HG03439 (cell line): ENCODE measurements around the gene TAL2.
A peak's percentile ranks its signal among the peaks of the same experiment; 100 is the strongest.

ENCODE experiments used
- ATAC-seq: cut with Tn5 transposase; IDR thresholded peaks from one replicate; pipeline ENCODE4 v1.9.1; 2021; ENCODE audit warnings: mild to moderate bottlenecking, moderate library complexity; ENCODE audit not compliant: unreplicated experiment

The TAL2 gene

DNA sequence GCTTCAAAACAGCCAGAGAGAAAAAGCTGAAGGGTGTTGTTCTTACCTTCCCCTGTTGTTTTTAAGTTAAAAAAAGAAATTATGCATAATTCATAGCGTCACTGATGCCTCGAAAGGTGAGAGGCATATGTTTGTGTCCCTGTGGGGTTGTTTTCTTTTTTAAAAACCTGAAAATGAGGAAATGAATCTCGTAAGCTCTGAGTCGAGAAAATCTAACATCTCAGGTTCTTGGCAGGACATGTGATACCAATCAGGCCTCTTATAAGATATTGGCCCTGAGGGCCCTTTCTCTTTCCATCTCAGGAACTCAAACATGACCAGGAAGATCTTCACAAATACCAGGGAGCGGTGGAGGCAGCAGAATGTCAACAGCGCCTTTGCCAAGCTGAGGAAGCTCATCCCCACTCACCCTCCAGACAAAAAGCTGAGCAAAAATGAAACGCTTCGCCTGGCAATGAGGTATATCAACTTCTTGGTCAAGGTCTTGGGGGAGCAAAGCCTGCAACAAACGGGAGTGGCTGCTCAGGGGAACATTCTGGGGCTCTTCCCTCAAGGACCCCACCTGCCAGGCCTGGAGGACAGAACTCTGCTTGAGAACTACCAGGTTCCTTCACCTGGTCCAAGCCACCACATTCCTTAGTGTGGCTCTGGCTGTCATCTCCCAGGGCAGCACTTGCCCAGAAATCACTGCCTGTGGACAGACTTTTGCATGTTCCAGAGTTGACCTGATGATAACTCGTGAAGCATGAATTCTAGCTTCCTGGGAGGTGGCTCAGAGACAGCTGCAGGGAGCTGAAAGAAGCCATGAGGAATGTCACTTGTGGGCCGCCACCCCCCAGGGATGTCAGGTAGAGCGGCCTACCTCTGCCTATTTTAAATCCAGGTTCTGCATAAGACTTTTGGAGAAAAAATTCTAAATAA lies at the start of gene TAL2:
TSS of gene TAL2 (plus strand) at position 274 of the 921 bp plus-strand sequence. CDS start at position 314, 40 bp downstream.
- ATAC-seq: peak; percentile 86

GRCh38 chr9:105621001-105621400 lies 41.3 kb upstream of the TAL2 start:
- no peak for ATAC-seq

- ATAC-seq: no peak
Observed at GRCh38 chr9:105625088-105625487, 37.2 kb upstream of the TAL2 start.

GRCh38 chr9:105632807-105633206 lies 29.4 kb upstream of the TAL2 start:
- ATAC-seq: no peak

- ATAC-seq: no peak
Observed at GRCh38 chr9:105633411-105633810, 28.8 kb upstream of the TAL2 start.

- ATAC-seq: no peak
Observed at GRCh38 chr9:105636331-105636730, 25.9 kb upstream of the TAL2 start.

DNA sequence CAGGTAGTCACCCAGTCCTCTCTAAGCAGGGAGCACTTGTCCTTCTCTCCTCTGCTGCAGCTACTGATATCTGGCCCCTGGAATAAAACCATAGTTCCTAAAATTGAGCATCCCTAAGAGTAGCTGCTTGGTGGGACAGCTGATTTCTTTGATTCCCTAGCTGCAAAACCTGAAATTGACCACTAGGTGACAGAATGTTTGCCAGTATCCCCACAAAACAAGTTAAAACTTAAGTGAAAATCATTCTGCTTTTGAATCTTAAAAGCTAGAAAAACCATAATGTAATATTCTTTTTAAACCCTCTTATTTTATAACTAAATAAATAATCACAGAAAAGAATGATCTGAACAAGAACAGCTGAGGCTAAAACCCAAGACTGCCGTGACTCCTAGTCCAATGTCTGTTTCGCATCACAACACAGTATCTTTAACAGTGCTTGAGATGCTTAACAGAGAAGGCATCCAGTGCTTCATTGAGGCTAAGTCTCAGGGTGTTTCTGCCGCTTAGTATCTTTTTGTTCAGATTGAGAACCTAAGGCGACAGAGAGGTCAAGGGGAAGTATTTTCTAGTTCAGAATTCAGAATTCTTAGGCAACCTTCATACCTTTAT lies 24.4 kb upstream of the TAL2 start:
- ATAC-seq: no peak

GRCh38 chr9:105639936-105640335 lies 22.3 kb upstream of the TAL2 start:
- no peak for ATAC-seq

GRCh38 chr9:105643795-105644194 lies 18.5 kb upstream of the TAL2 start:
- no peak for ATAC-seq

- ATAC-seq: no peak
Observed at GRCh38 chr9:105646879-105647594, 15.2 kb upstream of the TAL2 start.

GRCh38 chr9:105647595-105648349 lies 14.5 kb upstream of the TAL2 start:
- ATAC-seq: no peak

DNA sequence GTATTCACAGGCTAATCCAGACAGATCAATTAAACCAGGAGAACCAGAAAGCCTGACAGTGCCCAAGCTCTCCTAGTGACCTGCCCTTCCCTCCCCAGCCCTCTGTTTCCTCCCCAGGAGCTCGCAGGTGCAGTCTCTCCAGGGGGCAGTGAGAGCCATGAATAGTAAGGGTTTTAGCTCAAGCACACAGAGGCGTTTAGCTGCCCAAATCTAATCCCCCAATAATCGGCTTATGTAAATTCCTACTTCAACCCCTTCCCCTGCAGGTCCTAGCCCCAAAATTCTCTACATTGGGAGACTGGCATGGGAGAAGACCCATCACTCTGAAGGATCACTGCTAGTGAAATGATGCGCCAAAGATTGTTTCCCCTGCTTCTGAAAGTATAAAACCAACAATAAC lies 10.5 kb upstream of the TAL2 start:
- no peak for ATAC-seq

DNA sequence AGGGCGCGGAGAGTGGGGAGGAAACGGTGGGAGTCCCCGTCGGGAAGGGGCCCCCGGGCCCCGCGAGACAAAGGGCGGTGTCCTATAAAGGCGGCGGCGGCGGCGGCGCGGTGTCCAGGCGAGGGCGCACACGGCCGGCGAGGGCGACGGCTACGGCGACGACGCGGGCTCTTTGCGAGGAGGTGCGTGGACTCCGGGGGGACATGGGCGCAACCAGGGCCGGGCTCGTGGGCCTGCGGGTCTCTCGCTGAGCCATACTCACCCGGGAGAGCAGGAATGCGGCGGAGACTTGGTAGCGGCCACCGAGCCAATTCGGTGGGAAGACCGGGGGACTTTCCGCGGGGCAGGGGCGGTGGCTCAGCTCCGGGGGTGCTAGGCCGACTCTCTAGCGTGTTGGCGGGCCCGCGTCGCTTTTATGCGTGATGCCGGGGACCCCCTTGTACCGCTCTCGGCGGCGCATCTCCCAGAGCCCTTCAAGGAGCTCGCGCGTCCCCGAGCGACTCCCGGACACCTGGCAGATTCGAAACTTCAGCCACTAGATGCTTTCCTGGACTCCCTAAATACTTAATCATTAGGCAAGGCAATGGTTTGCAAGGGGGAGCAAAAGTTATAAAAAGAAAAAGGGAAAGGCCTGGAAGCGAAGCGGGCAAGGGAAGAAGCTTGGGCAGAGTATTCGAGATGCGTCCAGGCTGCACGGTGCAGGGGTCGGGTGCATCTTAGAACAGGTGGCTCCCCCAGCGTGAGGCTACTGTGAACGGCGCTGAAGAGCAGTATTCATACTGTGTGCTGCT lies 5.9 kb upstream of the TAL2 start:
- peak; percentile 68 for ATAC-seq

- no peak for ATAC-seq
Observed at GRCh38 chr9:105658351-105658750, 3.9 kb upstream of the TAL2 start.

DNA sequence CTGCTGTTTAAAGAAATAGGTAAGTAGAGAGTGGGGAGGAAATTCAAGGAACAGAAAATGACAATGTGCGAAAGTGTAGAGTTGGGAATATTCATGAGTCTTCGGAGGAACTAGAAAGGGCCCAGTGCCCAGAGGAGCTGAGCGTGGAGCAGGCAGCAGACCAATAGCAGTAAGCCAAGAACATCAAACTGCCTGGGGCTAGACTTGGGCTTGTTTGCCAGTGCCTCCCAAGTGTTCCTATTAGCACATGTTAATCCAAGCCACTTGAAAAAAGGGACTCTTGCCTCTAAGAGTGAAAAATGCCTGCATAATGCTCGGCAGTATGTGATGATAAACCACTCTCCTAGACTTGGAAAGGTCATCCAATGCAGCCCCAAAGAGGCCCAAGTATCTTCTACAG lies 1.2 kb upstream of the TAL2 start:
- no peak for ATAC-seq

DNA sequence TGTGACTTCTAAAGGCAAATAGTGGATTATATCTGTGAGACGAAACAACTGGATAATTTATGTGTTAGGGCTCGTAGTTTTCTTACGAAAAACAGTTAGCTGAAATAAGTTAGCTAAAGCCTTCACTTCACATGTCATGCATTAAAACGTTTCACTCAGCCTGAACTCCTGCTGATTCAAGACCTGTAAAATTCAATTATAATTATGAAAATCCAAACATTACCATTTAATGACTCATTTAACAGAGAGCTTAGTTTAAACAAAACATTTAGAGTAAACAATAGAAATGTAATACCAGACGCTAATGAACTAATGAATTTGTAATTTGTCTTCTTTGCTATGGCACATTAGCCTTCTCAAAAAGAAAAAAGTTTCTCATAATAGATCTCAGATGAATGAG lies 1.7 kb downstream of the TAL2 start:
- no peak for ATAC-seq

DNA sequence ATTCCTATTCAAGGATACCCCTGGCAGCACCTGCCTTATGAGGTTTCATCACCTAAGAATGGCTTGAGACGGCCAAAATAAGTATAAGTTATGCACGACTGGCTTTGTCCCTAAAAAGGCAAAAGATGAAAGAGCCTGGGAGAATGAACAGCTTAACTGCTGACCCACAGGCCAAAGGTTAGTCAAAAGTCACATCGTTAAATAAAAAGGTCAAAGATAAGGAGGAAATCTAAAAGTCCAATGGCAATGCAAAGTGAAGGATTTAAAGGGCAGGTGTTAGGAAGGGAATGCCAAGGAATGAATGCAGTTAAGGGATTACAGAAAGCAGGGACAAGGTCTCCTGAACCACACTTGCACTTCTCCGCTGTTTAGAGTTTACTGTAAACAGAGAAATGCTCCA lies 5.6 kb downstream of the TAL2 start:
- ATAC-seq: no peak

GRCh38 chr9:105670315-105670714 lies 8.1 kb downstream of the TAL2 start:
- ATAC-seq: no peak

GRCh38 chr9:105670775-105671174 lies 8.5 kb downstream of the TAL2 start:
- no peak for ATAC-seq

- no peak for ATAC-seq
Observed at GRCh38 chr9:105672711-105673234, 10.5 kb downstream of the TAL2 start.
